Esophagus squamous epithelium (tissue), 5 donors: ENCODE data around the gene SLC49A3. TPM values are rescaled to one million over a fixed set of nuclear protein-coding genes. Genes with fewer than 3 reads are reported as not detected.

Source experiments
- DNase-seq: peaks from one replicate; lab custom pipeline; 2025; lab: John Stamatoyannopoulos, UW
- H3K27ac ChIP-seq, 4 donors: fragments of 200-600 bp; sonication (generic); one replicate each; pipeline ENCODE4 v1.5.1; 2016 to 2019; ENCODE audit warnings: mild to moderate bottlenecking in 1 of 4
- H3K27me3 ChIP-seq, 4 donors: fragments of 200-600 bp; sonication (generic); 1 replicate in 3 of 4; 2 replicates in 1 of 4; pipeline versions ENCODE4 v1.5.1 to v1.6.0; 2017 to 2021; ENCODE audit warnings: antibody characterized with exemption in 1 of 4
- H3K36me3 ChIP-seq, 3 donors: fragments of 200-600 bp; sonication (generic); one replicate each; pipeline ENCODE4 v1.5.1; 2016 to 2019
- H3K4me1 ChIP-seq, 3 donors: fragments of 200-600 bp; sonication (generic); one replicate each; pipeline ENCODE4 v1.5.1; 2017 to 2019
- H3K4me3 ChIP-seq, 4 donors: fragments of 200-600 bp; sonication (generic); 1 replicate in 3 of 4; 2 replicates in 1 of 4; pipeline ENCODE4 v1.5.1; 2016 to 2019; ENCODE audit warnings: mild to moderate bottlenecking in 2 of 4, moderate library complexity in 1 of 4
- H3K9me3 ChIP-seq, 3 donors: fragments of 200-600 bp; sonication (generic); one replicate each; pipeline ENCODE4 v1.5.1; 2016 to 2019
- POLR2A ChIP-seq, 4 donors: fragments of 450-650 bp; IDR thresholded peaks; one replicate each; pipeline ENCODE4 v1.6.1; 2017; ENCODE audit warnings: antibody characterized with exemption in 4 of 4, mild to moderate bottlenecking in 4 of 4, moderate library complexity in 3 of 4
- WGBS, 2 donors: methylation state at CpG; one replicate each; pipeline ENCODE4 v1.1.5; 2018; 5-methylcytosine and 5-hydroxymethylcytosine counted together
- intact Hi-C: fragments of 100-400 bp; cut with DNase I; formaldehyde crosslinking; loops from one replicate; pipeline ENCODE4 v1.15.0; 2022
- total RNA-seq, 4 donors: library from RNA; depleted of rRNA; stranded (reverse); fragments of >200 nt; gene quantifications; one replicate each; pipeline ENCODE4 v1.1.0, GENCODE V29; 2016
- TF ChIP-seq, protein P1 (sequence below), 6 experiments: fragments of 450-650 bp in 4 of 6; fragments of 200-600 bp in 2 of 6; sonication (generic) in 2 of 6; IDR thresholded peaks; one replicate each; pipeline ENCODE4 v1.5.1; 2016 to 2019; ENCODE audit warnings: antibody characterized with exemption in 6 of 6, mild to moderate bottlenecking in 4 of 6, moderate library complexity in 4 of 6
- donor health status: DM: yes; HTN: yes; CAD: no.

SLC49A3 gene
- total RNA-seq, 4 donors from 2014 or later, result 2.5 to 6.5 (median 4.7) TPM

DNA sequence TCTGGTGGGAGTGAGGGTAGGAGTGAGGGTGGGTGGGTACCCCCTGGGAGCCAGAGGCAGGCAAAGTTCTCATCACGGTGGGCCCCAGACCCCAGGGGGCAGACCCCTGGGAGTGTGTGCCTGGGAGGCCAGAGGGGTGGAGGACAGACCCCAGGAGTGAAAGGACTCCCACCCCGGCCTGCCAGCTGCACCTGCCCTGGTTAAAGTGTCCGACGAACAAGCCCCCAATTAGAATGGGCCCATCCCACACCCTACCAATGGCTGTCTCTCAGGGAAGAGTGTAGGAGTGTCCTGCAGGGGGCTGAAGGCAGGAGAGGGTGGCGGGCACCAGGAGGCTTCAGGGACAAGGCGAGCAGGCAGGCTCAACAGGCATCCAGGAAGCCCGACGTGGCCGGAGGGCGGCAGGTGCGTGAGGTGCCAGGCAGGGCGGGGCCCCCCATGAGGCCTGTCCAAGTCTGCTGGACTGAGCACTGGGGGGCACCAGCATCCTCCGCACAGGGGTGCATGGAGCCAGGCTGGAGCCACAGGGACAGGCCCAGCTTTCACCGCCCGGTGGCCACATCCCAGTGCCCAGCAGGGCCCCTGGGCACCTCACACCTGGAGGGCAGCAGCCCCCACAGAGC lies 54.9 kb downstream of the SLC49A3 start:
- no peak overlapping the region for H3K27ac ChIP-seq
- H3K4me3 ChIP-seq, result no peak overlapping the region
- WGBS, 2 donors, result 50 to 59% methylated on average over 2 to 11 of the region's 15 CpGs
- peaks cover 0 to 43% (median 0%) of the 10 kb centered on the region in 4 donors for H3K27me3 ChIP-seq
- no peaks in the 10 kb centered on the region for H3K36me3 ChIP-seq
- no peak for TF ChIP-seq POLR2A (IDR thresholded peaks at IDR 0.05)
- TF ChIP-seq, protein P1, sequence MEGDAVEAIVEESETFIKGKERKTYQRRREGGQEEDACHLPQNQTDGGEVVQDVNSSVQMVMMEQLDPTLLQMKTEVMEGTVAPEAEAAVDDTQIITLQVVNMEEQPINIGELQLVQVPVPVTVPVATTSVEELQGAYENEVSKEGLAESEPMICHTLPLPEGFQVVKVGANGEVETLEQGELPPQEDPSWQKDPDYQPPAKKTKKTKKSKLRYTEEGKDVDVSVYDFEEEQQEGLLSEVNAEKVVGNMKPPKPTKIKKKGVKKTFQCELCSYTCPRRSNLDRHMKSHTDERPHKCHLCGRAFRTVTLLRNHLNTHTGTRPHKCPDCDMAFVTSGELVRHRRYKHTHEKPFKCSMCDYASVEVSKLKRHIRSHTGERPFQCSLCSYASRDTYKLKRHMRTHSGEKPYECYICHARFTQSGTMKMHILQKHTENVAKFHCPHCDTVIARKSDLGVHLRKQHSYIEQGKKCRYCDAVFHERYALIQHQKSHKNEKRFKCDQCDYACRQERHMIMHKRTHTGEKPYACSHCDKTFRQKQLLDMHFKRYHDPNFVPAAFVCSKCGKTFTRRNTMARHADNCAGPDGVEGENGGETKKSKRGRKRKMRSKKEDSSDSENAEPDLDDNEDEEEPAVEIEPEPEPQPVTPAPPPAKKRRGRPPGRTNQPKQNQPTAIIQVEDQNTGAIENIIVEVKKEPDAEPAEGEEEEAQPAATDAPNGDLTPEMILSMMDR (IDR thresholded peaks at IDR 0.05), result no peak
- H3K9me3 ChIP-seq, result peaks cover 0 to 7% (median 0%) of the 10 kb centered on the region in 3 donors
- no peak for DNase-seq
- intact Hi-C loops, result no loop called here
- H3K4me1 ChIP-seq, result no peaks in the 10 kb centered on the region

DNA sequence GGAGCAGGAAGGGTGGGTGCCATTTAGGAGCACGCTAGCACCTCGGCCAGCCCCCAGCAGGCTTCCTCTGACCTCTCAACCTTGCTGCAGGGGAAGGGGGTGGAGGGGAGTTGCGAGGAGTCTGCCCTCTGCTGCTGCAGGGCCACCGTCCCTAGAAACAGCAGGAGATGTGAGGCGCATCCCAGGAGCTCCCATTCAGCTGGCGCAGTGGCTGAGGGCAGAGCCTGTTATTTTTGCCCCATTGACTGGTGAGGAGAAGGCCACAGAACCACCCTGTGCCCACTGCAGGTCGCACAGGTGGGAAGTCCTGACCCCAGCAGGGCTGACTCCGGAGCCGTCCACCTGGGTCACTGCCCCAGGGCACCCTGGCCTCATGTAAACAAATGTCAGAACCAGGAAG lies 55.5 kb downstream of the SLC49A3 start:
- H3K9me3 ChIP-seq, result peaks cover 0 to 7% (median 0%) of the 10 kb centered on the region in 3 donors
- no peaks in the 10 kb centered on the region for H3K4me1 ChIP-seq
- H3K36me3 ChIP-seq, result no peaks in the 10 kb centered on the region
- no peak overlapping the region for H3K27ac ChIP-seq
- peaks cover 0 to 49% (median 0%) of the 10 kb centered on the region in 4 donors for H3K27me3 ChIP-seq
- WGBS, 2 donors, result 26 to 72% methylated on average over 3 to 4 of the region's 9 CpGs
- H3K4me3 ChIP-seq, result no peak overlapping the region
- TF ChIP-seq, protein P1 (IDR thresholded peaks at IDR 0.05), result no peak
- DNase-seq, result no peak
- intact Hi-C loops, result no loop called here

DNA sequence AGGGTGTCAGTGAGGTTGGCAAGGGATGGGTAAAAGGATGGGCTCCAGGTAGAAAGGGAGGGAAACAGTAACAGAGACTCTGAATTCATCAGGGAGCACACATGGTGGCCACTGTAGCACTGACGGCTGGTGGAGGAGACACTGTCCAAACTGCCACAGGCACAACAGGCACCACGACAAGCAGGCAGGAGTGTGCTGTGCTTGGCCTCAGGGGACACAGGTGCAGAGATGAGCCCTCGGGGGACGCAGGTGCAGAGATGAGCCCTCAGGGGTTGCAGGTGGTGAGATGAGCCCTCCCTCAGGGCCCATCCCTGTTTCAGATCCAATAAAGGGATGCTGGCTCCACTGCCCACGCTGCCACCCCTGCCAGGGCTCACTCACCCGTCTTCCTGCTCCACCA lies 56.0 kb downstream of the SLC49A3 start:
- Histone ChIP-seq H3K27me3 (peaks cover 0 to 50% (median 0%) of the 10 kb centered on the region in 4 donors), H3K27ac (no peak overlapping the region), H3K4me1 (no peaks in the 10 kb centered on the region), H3K4me3 (no peak overlapping the region), H3K9me3 (peaks cover 0 to 7% (median 0%) of the 10 kb centered on the region in 3 donors), H3K36me3 (no peaks in the 10 kb centered on the region)
- intact Hi-C loops, result no loop called here
- TF ChIP-seq POLR2A (IDR thresholded peaks at IDR 0.05), result no peak
- TF ChIP-seq, protein P1 (IDR thresholded peaks at IDR 0.05), result no peak
- no peak for DNase-seq
- WGBS, 2 donors, result 66 to 87% methylated on average over 5 to 6 of the region's 6 CpGs

DNA sequence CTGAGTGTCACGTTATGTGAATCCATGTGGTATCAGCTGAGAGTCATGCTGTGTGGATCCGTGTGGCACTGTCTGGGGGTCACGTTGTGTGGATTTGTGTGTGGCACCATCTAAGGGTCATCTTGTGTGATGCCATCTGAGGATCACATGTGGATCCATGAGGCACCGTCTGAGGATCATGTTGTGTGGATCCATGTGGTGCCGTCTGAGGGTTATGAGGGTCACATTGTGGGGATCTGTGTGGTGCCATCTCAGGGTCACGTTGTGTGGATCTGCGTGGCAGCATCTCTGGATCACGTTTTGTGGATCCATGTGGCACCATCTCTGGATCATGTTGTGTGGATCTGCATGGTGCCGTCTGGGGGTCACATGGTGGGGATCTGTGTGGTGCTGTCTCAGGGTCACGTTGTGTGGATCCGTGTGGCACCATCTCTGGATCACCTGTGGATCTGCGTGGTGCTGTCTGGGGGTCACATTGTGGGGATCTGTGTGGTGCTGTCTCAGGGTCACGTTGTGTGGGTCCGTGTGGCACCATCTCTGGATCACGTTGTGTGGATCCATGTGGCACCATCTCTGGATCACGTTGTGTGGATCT lies 56.7 kb downstream of the SLC49A3 start:
- WGBS, 2 donors, result 83 to 87% methylated on average over 9 to 11 of the region's 16 CpGs
- TF ChIP-seq POLR2A (IDR thresholded peaks at IDR 0.05), result no peak
- TF ChIP-seq, protein P1 (IDR thresholded peaks at IDR 0.05), result no peak
- peaks cover 0 to 7% (median 0%) of the 10 kb centered on the region in 3 donors for H3K9me3 ChIP-seq
- no peaks in the 10 kb centered on the region for H3K4me1 ChIP-seq
- peaks cover 0 to 50% (median 0%) of the 10 kb centered on the region in 4 donors for H3K27me3 ChIP-seq
- no peaks in the 10 kb centered on the region for H3K36me3 ChIP-seq
- H3K27ac ChIP-seq, result no peak overlapping the region
- H3K4me3 ChIP-seq, result no peak overlapping the region
- no peak for DNase-seq
- intact Hi-C loops, result no loop called here

Other genes starting within 250 kb of the SLC49A3 start
- 10 to 100 TPM in 3 of 4 donors, 1 to 10 TPM in 1; 6.7 to 26.5 (median 15.0) TPM for gene ZNF721, start 190.0 kb downstream of the SLC49A3 start, total RNA-seq
- gene PIGG, start 189.9 kb downstream of the SLC49A3 start, total RNA-seq, result 10 to 100 TPM; 30.2 to 46.2 (median 34.2) TPM
- gene TMEM271, start 112.9 kb downstream of the SLC49A3 start, total RNA-seq, result under 1 TPM in 1 of 4 donors, not detected in 3; 0.19 TPM
- 1 to 10 TPM in 2 of 4 donors, under 1 TPM in 2; 0.19 to 4.4 (median 1.7) TPM for gene PDE6B, start 63.6 kb downstream of the SLC49A3 start, total RNA-seq
- 100 to 1,000 TPM in 2 of 4 donors, 10 to 100 TPM in 2; 74.5 to 126 (median 103) TPM for gene ATP5ME, start 14.9 kb downstream of the SLC49A3 start, total RNA-seq
- gene MYL5, start 14.6 kb downstream of the SLC49A3 start, total RNA-seq, result 10 to 100 TPM in 2 of 4 donors, 1 to 10 TPM in 2; 7.2 to 19.5 (median 12.8) TPM
- 10 to 100 TPM; 40.0 to 57.6 (median 46.9) TPM for gene PCGF3, start 16.7 kb upstream of the SLC49A3 start, total RNA-seq
- under 1 TPM in 2 of 4 donors, not detected in 2; 0.44 to 0.57 TPM for gene CPLX1, start 137.0 kb upstream of the SLC49A3 start, total RNA-seq
- gene GAK, start 243.2 kb upstream of the SLC49A3 start, total RNA-seq, result 10 to 100 TPM; 70.6 to 97.8 (median 80.7) TPM
- 10 to 100 TPM in 3 of 4 donors, 1 to 10 TPM in 1; 8.4 to 22.9 (median 19.7) TPM for gene TMEM175, start 243.3 kb upstream of the SLC49A3 start, total RNA-seq